ENCODE measurements around the gene HNRNPUL2.

The HNRNPUL2 gene

GRCh38 chr11:62680825-62681240 is 46.4 kb downstream of the HNRNPUL2 start:
- peak; percentile 59 for TF ChIP-seq CTCF (IDR thresholded peaks at IDR 0.05)

GRCh38 chr11:62678770-62679696 is 48.2 kb downstream of the HNRNPUL2 start, which contains the start of gene UBXN1:
Gene UBXN1 (minus strand): TSS chr11:62679073. CDS start chr11:62678923, 150 bp downstream.
- no peak for TF ChIP-seq CTCF (IDR thresholded peaks at IDR 0.05)

GRCh38 chr11:62678433-62678769 is 48.9 kb downstream of the HNRNPUL2 start:
- no peak for TF ChIP-seq CTCF (IDR thresholded peaks at IDR 0.05)

- TF ChIP-seq CTCF (IDR thresholded peaks at IDR 0.05) = no peak
Measured at GRCh38 chr11:62677714-62678113, 49.5 kb downstream of the HNRNPUL2 start.

GRCh38 chr11:62677156-62677555 is 50.1 kb downstream of the HNRNPUL2 start:
- no peak for TF ChIP-seq CTCF (IDR thresholded peaks at IDR 0.05)

GRCh38 chr11:62676698-62677097 is 50.6 kb downstream of the HNRNPUL2 start:
- TF ChIP-seq CTCF (IDR thresholded peaks at IDR 0.05) = no peak

- TF ChIP-seq CTCF (IDR thresholded peaks at IDR 0.05) = no peak
Measured at GRCh38 chr11:62673196-62673525, 54.1 kb downstream of the HNRNPUL2 start.
